Prostate gland (tissue), 2 donors: ENCODE results near the gene CTNND2.

Experiments
- CTCF ChIP-seq, 4 experiments: fragments of 200-600 bp in 2 of 4; fragments of 450-650 bp in 2 of 4; sonication (generic) in 2 of 4; IDR thresholded peaks; 1 replicate in 3 of 4; 2 replicates in 1 of 4; pipeline ENCODE4 v1.5.1; 2016 to 2019; ENCODE audit warnings: antibody characterized with exemption in 4 of 4, mild to moderate bottlenecking in 2 of 4, moderate library complexity in 2 of 4
- POLR2A ChIP-seq: fragments of 450-650 bp; IDR thresholded peaks from one replicate; pipeline ENCODE4 v1.6.1; 2016; ENCODE audit warnings: antibody characterized with exemption, mild to moderate bottlenecking
- POLR2AphosphoS5 ChIP-seq: sonication (generic); formaldehyde crosslinking; IDR thresholded peaks from one replicate; pipeline ENCODE4 v1.6.1; 2017; ENCODE audit warnings: antibody characterized with exemption

GRCh38 chr5:11814373-11814772, 89.9 kb downstream of the CTNND2 start:
- TF ChIP-seq CTCF (IDR thresholded peaks at IDR 0.05) (no peak), POLR2A (no peak), POLR2AphosphoS5 (no peak)
